OCI-LY7 (cell line): ENCODE results near the gene PPM1H. TPM values are rescaled to one million over a fixed set of nuclear protein-coding genes. Genes with fewer than 3 reads are reported as not detected.

ENCODE experiments used
- BruUV-seq: library from RNA; stranded (reverse); fragments of 400-500 nt; replicated peaks from 2 replicates; lab custom pipeline; 2021; lab: Mats Ljungman, UMichigan
- CTCF ChIA-PET: fragments of 300-600 bp; sonication (Branson Sonifier 250); formaldehyde crosslinking; loops from one replicate; lab custom pipeline; 2022; ENCODE audit warnings: antibody characterized with exemption; ENCODE audit not compliant: unreplicated experiment; lab: Charles Lee
- POLR2A ChIA-PET: fragments of 300-600 bp; sonication (Branson Sonifier 250); formaldehyde crosslinking; loops from one replicate; lab custom pipeline; 2022; ENCODE audit warnings: antibody characterized with exemption; lab: Charles Lee
- DNase-seq: peaks from one replicate; pipeline ENCODE4 v3.0.0-alpha.2; 2015; ENCODE audit warnings: low spot score
- H2AFZ ChIP-seq: fragments of 200-600 bp; sonication (generic), shearing (Covaris generic); 2 replicates; pipeline ENCODE4 v1.6.1; 2014; ENCODE audit warnings: mild to moderate bottlenecking, antibody characterized with exemption, low read length, moderate library complexity
- H3K27ac ChIP-seq: fragments of 200-600 bp; sonication (generic); 2 replicates; pipeline ENCODE4 v1.5.1; 2014; ENCODE audit warnings: mixed run types, low read depth, mild to moderate bottlenecking, moderate library complexity, low read length, inconsistent platforms; ENCODE audit not compliant: poor library complexity, severe bottlenecking
- H3K36me3 ChIP-seq: fragments of 200-600 bp; sonication (generic); 2 replicates; pipeline ENCODE4 v1.6.1; 2014; ENCODE audit warnings: mild to moderate bottlenecking, antibody characterized with exemption, low read length, moderate library complexity, mixed read lengths; ENCODE audit not compliant: insufficient read depth
- H3K4me1 ChIP-seq: fragments of 200-600 bp; sonication (generic); 2 replicates; pipeline ENCODE4 v1.5.1; 2014; ENCODE audit warnings: mild to moderate bottlenecking, low read length; ENCODE audit not compliant: insufficient read depth, poor library complexity, severe bottlenecking
- H3K4me2 ChIP-seq: fragments of 200-600 bp; sonication (generic); 2 replicates; pipeline ENCODE4 v1.6.1; 2014; ENCODE audit warnings: mild to moderate bottlenecking, low read length
- H3K4me3 ChIP-seq: fragments of 200-600 bp; sonication (generic); 2 replicates; pipeline ENCODE4 v1.5.1; 2014; ENCODE audit warnings: mild to moderate bottlenecking, low read depth, low read length; ENCODE audit not compliant: poor library complexity, severe bottlenecking
- H3K79me2 ChIP-seq: fragments of 200-600 bp; sonication (generic); 2 replicates; pipeline ENCODE4 v1.6.1; 2016; ENCODE audit warnings: low read depth, mild to moderate bottlenecking, low read length, moderate library complexity, mixed read lengths; ENCODE audit not compliant: insufficient read depth
- H3K9me2 ChIP-seq: fragments of 200-600 bp; sonication (generic); 2 replicates; pipeline ENCODE4 v1.6.1; 2016; ENCODE audit warnings: mild to moderate bottlenecking, low read length, mixed read lengths; ENCODE audit not compliant: insufficient read depth
- H3K9me3 ChIP-seq: fragments of 200-600 bp; sonication (generic); 2 replicates; pipeline ENCODE4 v1.6.1; 2014; ENCODE audit warnings: mild to moderate bottlenecking, mixed run types, low read length, mixed read lengths
- H4K20me1 ChIP-seq: fragments of 200-600 bp; sonication (generic); 2 replicates; pipeline ENCODE4 v1.6.1; 2014; ENCODE audit warnings: mild to moderate bottlenecking, antibody characterized with exemption, low read length, moderate library complexity, mixed read lengths; ENCODE audit not compliant: insufficient read depth
- EZH2phosphoT487 ChIP-seq: fragments of 200-600 bp; sonication (generic); IDR thresholded peaks from 2 replicates; pipeline ENCODE4 v1.6.1; 2018; ENCODE audit warnings: low read depth, borderline replicate concordance, mild to moderate bottlenecking, mixed run types, antibody characterized with exemption, low read length, moderate library complexity, mixed read lengths
- intact Hi-C: fragments of 100-400 bp; cut with micrococcal nuclease; formaldehyde crosslinking; loops from one replicate; pipeline ENCODE4 v1.10.0; 2022; ENCODE audit not compliant: unreplicated experiment
- total RNA-seq, 2 experiments: library from RNA; depleted of rRNA in 1 of 2; stranded (reverse); fragments of >200 nt in 1 of 2; shearing (Covaris generic) in 1 of 2; gene quantifications; 2 replicates each; pipeline ENCODE4 v1.2.3, GENCODE V29; 2014 to 2022
- TF ChIP-seq, protein P1 (sequence below): fragments of 200-600 bp; sonication (generic); conservative IDR thresholded peaks from 2 replicates; pipeline ENCODE4 v1.5.1; 2014; ENCODE audit warnings: mild to moderate bottlenecking, antibody characterized with exemption, low read length, moderate library complexity, mixed read lengths

Gene PPM1H
- total RNA-seq, 2 experiments from 2014 or later, result 2.0 to 3.4 TPM

DNA sequence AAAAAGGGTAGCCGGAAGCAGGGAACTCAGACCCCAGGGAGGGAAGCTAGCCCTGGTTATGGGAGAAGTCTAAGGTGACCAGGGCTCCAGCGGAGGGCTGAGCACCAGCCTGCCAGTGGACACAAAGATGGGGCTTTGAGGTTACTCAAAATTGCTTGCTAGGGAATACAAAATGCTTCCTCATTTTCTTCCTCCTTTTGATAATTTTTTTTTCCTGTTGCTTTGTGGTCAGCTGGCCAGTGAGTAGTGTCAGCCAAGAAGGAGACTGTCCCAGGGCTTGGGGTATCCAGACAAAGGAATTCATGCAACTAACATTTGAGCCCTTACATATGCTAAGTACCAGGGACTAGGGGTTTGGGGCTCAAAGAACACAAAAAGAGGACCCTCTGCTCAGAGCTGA is 206.2 kb downstream of the PPM1H start:
- no peak overlapping the region for H2AFZ ChIP-seq
- POLR2A ChIA-PET, result interaction anchor here (0.7 to 1.0 kb wide), 2 partner anchors 56 to 75 kb away, joined by 3 read pairs; no protein-coding TSS in a partner anchor
- intact Hi-C loops, result no loop called here
- no peak for TF ChIP-seq EZH2phosphoT487
- TF ChIP-seq, protein P1, sequence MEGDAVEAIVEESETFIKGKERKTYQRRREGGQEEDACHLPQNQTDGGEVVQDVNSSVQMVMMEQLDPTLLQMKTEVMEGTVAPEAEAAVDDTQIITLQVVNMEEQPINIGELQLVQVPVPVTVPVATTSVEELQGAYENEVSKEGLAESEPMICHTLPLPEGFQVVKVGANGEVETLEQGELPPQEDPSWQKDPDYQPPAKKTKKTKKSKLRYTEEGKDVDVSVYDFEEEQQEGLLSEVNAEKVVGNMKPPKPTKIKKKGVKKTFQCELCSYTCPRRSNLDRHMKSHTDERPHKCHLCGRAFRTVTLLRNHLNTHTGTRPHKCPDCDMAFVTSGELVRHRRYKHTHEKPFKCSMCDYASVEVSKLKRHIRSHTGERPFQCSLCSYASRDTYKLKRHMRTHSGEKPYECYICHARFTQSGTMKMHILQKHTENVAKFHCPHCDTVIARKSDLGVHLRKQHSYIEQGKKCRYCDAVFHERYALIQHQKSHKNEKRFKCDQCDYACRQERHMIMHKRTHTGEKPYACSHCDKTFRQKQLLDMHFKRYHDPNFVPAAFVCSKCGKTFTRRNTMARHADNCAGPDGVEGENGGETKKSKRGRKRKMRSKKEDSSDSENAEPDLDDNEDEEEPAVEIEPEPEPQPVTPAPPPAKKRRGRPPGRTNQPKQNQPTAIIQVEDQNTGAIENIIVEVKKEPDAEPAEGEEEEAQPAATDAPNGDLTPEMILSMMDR, result no peak
- H3K36me3 ChIP-seq, result no peaks in the 10 kb centered on the region
- no peaks in the 10 kb centered on the region for H3K9me3 ChIP-seq
- H3K9me2 ChIP-seq, result no peaks in the 10 kb centered on the region
- no peaks in the 10 kb centered on the region for H4K20me1 ChIP-seq
- H3K4me1 ChIP-seq, result no peaks in the 10 kb centered on the region
- H3K4me3 ChIP-seq, result no peak overlapping the region
- BruUV-seq, result no TSS peak
- no peak for DNase-seq
- CTCF ChIA-PET, result no interaction called here
- H3K4me2 ChIP-seq, result no peak overlapping the region
- no peak overlapping the region for H3K27ac ChIP-seq
- no peaks in the 10 kb centered on the region for H3K79me2 ChIP-seq

DNA sequence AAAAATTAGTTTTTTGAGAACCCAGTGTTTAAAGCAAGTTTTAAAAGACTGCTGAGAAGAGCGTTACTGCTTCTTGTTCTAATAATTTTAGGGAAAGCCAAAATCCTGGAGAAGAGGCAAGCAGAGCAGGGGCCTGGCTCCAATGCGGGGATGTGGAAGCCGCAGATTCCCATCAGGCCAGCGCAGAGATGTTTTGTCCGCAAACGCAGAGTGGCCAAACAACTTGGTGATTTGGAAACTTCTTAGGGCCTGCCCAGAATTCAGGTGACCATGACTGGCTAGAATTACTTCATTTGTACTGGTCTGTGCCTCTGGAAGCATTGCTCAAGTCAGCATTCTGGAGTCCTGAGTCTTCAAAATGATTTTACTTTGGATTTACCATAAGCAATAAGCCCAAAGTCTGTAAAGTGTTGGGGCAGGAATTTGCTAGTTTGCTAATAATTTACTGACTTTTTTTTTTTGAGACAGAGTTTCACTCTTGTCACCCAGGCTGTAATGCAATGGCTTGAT is 208.4 kb downstream of the PPM1H start:
- Histone ChIP-seq H3K4me1 (no peaks in the 10 kb centered on the region), H3K4me3 (no peak overlapping the region), H4K20me1 (no peaks in the 10 kb centered on the region), H3K4me2 (no peak overlapping the region), H2AFZ (no peak overlapping the region), H3K27ac (no peak overlapping the region), H3K9me3 (no peaks in the 10 kb centered on the region), H3K9me2 (no peaks in the 10 kb centered on the region), H3K36me3 (no peaks in the 10 kb centered on the region), H3K79me2 (no peaks in the 10 kb centered on the region)
- DNase-seq, result no peak
- TF ChIP-seq EZH2phosphoT487, result no peak
- TF ChIP-seq, protein P1, result no peak
- POLR2A ChIA-PET, result no interaction called here
- no TSS peak for BruUV-seq
- intact Hi-C loops, result no loop called here
- CTCF ChIA-PET, result no interaction called here

DNA sequence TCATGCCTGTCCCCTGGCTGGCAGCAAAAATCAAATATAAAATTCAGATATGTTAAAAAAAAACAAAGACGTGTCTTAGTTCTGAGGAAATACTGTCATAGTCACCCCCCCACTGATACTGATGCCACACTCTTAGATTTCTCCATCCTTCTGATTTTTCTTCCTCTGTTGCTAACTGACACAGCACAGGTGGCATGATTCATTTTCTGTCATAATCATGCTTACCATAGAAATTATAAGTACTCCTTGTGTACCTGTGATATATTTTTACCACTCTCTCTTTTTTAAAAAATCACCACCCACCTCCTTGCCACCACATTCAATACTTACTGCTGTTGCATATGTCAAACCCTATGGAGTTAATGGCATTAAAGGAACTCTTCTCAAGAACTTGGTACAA is 209.2 kb downstream of the PPM1H start:
- POLR2A ChIA-PET, result no interaction called here
- DNase-seq, result no peak
- TF ChIP-seq EZH2phosphoT487, result no peak
- TF ChIP-seq, protein P1, result no peak
- Histone ChIP-seq H3K36me3 (no peaks in the 10 kb centered on the region), H3K27ac (no peak overlapping the region), H3K9me2 (no peaks in the 10 kb centered on the region), H3K9me3 (no peaks in the 10 kb centered on the region), H3K4me3 (no peak overlapping the region), H4K20me1 (no peaks in the 10 kb centered on the region), H3K4me2 (no peak overlapping the region), H2AFZ (no peak overlapping the region), H3K4me1 (no peaks in the 10 kb centered on the region), H3K79me2 (no peaks in the 10 kb centered on the region)
- CTCF ChIA-PET, result no interaction called here
- BruUV-seq, result no TSS peak
- intact Hi-C loops, result no loop called here
